Measurements from ENCODE around the gene ENKD1.

ENKD1 gene

DNA sequence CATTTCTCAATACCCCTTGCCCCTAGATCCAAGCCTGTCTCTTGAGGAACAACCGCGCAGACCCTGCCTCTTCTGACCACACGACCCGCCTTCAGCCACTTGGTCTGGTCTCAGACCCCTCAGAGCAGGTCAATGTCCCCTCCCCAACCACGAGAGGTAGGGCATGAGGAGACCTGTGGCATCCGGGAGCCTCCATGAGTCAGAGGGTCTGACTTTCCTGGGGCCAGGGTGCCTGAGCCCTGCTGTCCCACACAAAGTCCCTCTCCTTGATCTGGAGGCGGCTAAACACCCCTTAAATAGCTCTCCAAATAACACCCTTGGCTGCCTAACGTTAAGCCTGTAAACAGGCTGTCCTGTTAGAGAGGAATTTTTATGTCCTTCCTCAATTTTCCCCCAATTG, 16.5 kb downstream of the ENKD1 start:
- no peak for DNase-seq (ENCODE audit: low spot score)

DNA sequence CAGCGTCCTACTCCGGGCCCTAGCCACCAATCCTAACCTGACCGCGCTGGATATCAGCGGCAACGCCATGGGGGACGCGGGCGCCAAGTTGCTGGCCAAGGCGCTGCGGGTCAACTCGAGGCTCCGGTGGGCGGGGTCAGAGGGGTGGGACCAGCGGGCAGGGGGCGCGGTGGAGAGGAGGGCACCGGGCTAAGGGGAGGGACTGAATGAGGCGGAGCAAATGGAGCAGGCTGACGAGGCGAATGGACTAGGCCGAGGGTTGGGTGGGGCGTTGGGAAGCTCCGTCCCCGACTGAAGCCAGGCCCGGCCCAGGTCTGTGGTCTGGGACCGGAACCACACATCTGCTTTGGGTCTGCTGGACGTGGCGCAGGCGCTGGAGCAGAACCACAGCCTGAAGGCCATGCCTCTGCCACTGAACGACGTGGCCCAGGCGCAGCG, 17.0 kb downstream of the ENKD1 start:
- DNase-seq (ENCODE audit: low spot score) = no peak

DNA sequence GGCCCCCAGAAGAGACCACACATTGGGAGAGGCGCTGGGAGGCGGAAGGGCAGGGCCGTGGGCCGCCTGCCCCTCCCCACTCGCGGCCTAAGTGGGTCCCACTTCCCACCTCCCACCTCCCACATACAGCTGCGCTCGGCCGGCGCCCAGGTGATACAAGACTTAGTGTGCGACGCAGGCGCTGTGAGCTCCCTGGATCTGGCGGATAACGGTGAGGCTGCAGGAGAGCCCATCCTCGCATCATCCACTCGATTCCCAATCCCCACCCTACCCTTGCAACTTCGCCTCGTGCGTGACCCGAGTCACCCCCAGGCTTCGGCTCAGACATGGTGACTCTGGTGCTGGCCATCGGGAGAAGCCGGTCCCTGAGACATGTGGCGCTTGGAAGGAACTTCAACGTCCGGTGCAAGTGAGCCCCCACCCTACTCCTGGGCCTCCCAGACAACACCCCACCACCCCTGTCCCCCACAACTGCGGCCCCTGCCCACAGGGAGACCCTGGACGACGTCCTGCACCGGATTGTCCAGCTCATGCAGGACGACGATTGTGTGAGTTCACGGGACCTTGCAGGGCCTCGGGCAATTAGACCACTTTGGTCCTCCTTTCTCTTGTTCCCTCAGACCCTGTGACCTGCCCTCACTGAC, 17.7 kb downstream of the ENKD1 start:
- no peak for DNase-seq (ENCODE audit: low spot score)

DNA sequence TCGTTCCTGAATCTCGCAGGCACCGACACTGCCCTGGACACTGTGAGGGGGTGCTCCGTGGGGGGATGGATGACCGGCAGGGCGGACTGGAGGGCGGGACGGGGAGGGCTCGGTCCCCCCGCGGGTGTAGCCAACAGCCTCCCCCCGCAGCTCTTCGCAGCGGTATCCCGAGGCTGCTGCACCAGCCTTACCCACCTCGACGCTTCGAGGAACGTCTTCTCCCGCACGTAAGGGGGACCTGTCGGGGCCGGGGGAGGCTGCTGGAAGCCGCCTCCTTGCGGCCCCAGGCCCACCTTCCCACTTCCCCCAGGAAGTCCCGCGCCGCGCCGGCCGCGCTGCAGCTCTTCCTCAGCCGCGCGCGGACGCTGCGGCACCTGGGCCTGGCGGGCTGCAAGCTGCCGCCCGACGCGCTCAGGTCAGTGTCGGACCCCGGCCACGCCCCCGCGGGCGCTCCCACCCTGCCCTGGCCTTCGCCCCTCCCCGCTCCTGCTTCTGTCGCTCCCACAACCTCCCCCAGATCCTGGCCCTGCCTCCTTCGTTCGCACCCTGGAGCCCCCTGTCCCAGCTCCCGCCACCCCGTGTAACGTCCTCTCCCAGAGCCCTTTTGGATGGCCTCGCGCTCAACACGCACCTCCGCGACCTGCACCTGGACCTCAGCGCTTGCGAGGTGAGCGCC, 18.3 kb downstream of the ENKD1 start:
- DNase-seq (ENCODE audit: low spot score) = no peak

DNA sequence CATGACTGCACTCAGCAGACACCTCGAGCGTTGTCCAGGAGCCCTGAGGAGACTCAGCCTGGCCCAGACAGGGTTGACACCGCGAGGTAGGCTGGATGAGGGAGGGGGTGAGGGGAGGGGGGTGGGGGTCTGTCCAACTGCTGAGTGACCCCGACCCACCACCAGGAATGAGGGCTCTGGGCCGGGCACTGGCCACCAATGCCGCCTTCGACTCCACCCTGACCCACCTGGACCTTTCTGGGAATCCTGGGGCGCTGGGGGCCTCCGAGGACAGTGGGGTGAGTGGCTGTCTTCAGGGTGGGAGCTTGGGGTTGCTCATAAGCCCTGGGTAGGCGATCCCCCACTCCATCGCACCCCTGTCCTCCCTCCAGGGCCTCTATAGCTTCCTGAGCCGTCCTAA, 18.9 kb downstream of the ENKD1 start:
- DNase-seq (ENCODE audit: low spot score) = no peak

DNA sequence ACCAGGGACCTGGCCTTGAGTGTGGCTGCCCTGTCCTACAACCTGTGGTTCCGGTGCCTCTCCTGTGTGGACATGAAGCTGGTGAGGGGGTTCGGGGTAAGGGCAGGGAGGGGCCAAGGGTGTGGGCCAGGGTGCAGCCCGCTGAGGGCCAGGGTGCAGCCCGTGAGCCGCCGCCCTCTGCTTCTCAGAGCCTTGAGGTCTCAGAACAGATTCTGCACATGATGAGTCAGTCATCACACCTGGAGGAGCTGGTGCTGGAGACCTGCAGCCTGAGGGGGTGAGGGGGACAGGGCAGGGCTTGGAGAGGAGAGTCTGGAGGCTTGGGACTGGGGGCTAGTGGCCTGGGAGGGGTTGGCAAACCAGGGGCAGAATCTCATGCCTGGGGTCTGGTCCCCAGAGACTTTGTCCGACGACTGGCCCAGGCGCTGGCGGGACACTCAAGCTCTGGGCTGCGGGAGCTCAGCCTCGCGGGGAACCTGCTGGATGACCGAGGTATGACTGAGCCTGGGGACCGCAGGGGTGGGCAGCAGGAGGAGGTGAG, 19.4 kb downstream of the ENKD1 start:
- no peak for DNase-seq (ENCODE audit: low spot score)

DNA sequence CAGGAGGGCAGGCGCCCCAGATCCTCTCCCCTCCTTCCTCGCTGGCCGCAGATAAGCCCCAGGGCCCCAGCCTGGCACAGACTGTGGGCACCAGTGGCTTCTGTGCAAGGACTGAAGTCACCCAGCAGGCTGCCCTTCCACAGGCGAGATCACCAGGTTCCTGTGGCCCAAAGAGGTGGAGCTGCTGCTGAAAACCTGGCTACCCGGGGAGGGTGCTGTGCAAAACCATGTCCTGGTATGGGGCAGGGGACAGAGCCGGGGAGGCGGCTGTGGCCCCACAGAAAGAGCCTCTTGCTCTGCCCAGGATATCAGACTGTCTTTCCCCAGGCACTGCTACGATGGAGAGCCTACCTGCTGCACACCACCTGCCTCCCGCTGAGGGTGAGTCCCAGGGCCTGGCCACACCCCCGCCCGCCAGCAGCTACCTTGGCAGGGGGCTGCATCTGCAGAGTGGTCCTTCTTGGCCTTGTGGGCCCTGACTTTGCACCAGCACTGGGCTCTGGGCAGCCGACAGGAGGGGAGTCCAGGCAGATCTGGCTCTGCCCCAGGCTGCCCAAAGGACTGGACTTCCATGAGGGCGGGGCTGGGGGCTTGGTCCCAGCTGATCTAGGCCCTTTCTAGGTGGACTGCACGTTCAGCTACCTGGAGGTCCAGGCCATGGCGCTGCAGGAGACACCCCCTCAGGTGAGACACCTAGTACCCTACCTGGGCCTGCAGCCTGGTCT, 21.0 kb downstream of the ENKD1 start:
- no peak for DNase-seq (ENCODE audit: low spot score)

DNA sequence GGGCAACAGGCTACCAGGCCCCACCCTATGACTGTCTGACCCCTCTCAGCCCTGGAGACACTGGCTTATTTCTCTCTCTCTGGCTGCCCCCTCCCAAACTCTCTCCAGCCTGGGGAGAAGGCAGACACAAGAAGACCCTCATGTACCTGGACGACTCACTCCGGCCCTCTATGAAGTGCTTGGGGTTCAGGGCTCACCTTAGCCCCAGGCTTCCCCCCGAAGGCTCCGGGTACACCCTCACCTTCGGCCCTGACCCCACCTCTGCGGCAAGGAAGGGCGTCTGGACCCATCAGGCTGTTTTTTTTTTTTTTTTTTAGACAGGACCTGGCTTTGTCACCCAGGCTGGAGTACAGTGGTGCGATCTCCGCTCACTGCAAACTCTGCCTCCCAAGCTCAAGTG, 22.5 kb downstream of the ENKD1 start:
- no peak for DNase-seq (ENCODE audit: low spot score)

DNA sequence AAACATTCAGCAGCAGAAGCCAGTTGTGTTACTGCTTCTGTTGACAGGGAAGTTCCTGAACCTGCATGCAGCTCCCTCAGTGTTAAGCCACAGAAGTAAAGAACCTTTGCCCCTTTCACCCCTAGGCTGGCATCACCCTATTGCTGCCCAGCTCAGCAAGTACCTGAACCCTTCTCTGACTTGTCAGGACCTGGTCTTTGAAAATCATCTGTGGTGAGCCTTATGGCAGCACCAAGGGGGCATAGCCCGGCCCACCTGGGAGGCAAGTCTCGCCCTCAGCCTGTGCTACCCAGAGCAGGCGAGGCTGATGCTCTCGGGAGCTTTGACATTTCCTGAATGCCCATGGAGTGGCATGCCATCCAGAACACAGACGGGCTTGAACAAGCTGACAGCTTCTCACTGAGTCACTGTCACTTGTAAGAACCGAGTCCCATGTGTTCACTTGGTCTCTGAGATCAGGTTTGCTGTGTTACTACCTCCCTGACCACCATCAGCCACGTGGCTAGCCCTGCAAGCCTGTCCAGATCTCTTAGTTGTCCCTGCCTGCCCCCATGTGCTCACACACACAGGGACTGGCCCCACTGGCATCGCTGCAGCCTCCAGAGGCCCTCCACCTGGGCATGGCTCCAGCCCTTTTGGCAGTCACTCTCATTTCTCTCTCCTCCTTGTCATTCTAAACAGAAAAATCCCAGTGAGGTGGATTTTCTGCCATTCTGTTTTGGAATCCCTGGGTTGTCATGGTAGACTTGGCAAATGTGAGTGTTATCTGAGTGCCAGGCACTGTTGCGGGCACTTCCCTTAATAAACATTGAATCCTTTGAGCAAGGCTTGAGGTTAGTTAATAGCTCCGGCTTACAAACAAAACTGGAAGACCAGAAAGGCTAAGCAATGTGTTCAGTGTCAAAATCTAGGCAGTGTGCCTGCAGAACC, 24.5 kb downstream of the ENKD1 start:
- no peak for DNase-seq (ENCODE audit: low spot score)

DNA sequence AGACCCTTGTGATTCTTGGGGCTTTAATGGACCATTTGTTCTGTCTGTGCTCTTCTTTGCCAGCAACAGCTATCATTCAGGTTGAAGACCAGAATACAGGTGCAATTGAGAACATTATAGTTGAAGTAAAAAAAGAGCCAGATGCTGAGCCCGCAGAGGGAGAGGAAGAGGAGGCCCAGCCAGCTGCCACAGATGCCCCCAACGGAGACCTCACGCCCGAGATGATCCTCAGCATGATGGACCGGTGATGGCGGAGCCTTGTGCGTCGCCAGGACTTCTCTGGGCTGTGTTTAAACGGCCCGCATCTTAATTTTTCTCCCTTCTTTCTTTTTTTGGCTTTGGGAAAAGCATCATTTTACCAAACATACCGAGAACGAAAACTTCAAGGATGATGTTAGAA, 28.9 kb downstream of the ENKD1 start:
- DNase-seq (ENCODE audit: low spot score) = no peak

DNA sequence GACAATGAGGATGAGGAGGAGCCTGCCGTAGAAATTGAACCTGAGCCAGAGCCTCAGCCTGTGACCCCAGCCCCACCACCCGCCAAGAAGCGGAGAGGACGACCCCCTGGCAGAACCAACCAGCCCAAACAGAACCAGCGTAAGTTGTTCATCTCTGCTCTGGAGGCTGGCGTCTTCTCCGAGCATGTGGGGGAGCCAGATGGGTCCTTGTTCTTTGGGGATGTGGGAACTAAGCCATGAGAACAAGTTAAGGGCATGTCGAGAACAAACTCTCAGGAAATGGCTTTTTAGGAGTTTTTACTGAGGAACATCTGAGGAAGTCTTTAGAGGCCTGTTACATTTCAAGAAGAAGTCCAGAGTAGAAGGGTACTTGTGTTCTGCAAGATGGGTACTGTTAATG, 29.8 kb downstream of the ENKD1 start:
- no peak for DNase-seq (ENCODE audit: low spot score)

DNA sequence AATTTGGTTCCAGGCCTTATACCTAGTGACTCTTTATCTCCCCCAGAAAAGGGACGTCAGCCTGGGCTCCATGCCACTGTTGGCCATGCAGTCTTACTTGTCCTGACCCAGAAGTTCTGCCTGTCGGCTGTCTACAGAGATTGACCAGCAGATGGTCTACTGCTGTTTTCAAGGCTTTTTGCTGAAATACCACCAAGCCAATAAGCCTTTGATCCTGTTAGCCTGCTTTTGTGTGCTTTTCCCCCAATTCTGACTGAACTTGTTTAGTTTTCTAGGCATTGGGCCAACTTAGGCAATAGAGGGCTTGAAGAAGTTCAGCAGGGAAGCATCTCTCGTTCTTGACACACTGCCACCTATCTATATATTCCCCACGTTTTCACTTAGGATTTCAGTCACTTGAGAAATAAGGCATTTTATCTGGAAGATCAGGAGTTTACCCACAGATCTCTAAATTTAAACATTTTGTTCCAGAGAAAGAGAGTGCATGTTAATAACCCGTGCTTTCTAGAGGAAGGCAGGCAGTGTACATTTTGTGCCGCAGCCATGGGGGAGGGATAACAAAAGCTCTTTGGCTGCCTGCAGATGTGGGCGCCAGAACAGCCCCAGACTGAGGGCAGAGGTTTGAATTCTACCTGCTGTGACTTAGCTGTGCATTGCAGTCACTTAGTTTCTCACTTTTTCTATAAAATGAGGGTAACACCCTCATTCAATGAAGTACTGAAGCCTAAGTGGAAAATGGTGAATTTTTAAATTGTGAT, 34.0 kb downstream of the ENKD1 start:
- no peak for DNase-seq (ENCODE audit: low spot score)

DNA sequence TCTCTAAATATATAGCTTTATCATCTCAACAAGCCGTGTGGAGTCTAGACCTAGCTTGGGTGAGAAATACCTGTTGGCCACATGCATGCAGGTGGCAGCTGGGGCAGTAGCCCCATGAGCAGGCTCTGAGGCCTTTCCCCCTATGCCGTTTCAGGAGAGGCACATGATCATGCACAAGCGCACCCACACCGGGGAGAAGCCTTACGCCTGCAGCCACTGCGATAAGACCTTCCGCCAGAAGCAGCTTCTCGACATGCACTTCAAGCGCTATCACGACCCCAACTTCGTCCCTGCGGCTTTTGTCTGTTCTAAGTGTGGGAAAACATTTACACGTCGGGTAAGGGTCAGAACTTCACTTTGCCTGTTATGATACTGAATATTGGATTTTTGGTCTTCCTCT, 38.3 kb downstream of the ENKD1 start:
- DNase-seq (ENCODE audit: low spot score) = no peak

DNA sequence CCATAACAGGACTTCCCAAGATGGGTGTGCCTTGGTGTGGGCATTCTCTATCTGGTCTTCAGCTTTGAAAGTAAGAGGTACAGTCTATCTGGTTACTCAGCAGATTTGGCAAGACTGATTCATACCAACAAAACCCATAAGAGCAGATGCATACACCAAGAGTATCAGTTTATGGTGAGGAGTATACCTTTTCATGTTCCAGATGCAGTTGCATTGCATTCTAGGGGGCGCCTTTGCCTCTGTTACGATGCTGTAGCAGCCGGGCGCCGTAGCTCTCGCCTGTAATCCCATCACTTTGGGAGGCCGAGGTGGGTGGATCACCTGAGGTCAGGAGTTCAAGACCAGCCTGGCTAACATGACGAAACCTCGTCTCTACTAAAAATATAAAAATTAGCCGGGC, 52.7 kb downstream of the ENKD1 start:
- DNase-seq (ENCODE audit: low spot score) = no peak

All from germinal center (tissue), 1 donor.